Ishikawa (cell line): ENCODE measurements around the gene HJURP.

Experiments
- CEBPB ChIP-seq: IDR thresholded peaks from 2 replicates; pipeline ENCODE4 v1.6.1; 2012
- CREB1 ChIP-seq: IDR thresholded peaks from 2 replicates; pipeline ENCODE4 v1.6.1; 2012; ENCODE audit warnings: low read depth
- EGR1 ChIP-seq: IDR thresholded peaks from 2 replicates; pipeline ENCODE4 v1.6.1; 2012
- EP300 ChIP-seq: IDR thresholded peaks from 2 replicates; pipeline ENCODE4 v1.6.1; 2012; ENCODE audit warnings: borderline replicate concordance
- FOXM1 ChIP-seq: IDR thresholded peaks from 2 replicates; pipeline ENCODE4 v1.6.1; 2012; ENCODE audit warnings: low read depth, borderline replicate concordance
- MAX ChIP-seq: IDR thresholded peaks from 2 replicates; pipeline ENCODE4 v1.6.1; 2012
- NFIC ChIP-seq: IDR thresholded peaks from 2 replicates; pipeline ENCODE4 v1.6.1; 2012
- RAD21 ChIP-seq: IDR thresholded peaks from 2 replicates; pipeline ENCODE4 v1.6.1; 2012; ENCODE audit warnings: low read depth
- REST ChIP-seq: IDR thresholded peaks from 2 replicates; pipeline ENCODE4 v1.6.1; 2012; ENCODE audit warnings: low read depth, mild to moderate bottlenecking
- TAF1 ChIP-seq: IDR thresholded peaks from 2 replicates; pipeline ENCODE4 v1.6.1; 2012; ENCODE audit warnings: low read depth, mild to moderate bottlenecking
- TCF12 ChIP-seq: IDR thresholded peaks from 2 replicates; pipeline ENCODE4 v1.6.1; 2012; ENCODE audit warnings: low read depth
- TEAD4 ChIP-seq: IDR thresholded peaks from 2 replicates; pipeline ENCODE4 v1.6.1; 2012
- USF1 ChIP-seq: IDR thresholded peaks from 2 replicates; pipeline ENCODE4 v1.6.1; 2012
- YY1 ChIP-seq: IDR thresholded peaks from 2 replicates; pipeline ENCODE4 v1.6.1; 2012; ENCODE audit warnings: low read depth
- ZBTB7A ChIP-seq: IDR thresholded peaks from 2 replicates; pipeline ENCODE4 v1.6.1; 2012; ENCODE audit warnings: low read depth

HJURP gene

GRCh38 chr2:233803292-233803911 is 50.9 kb downstream of the HJURP start:
- no peak for TF ChIP-seq EP300
- TF ChIP-seq REST: no peak
- TF ChIP-seq TCF12: no peak
- TF ChIP-seq EGR1: no peak
- no peak for TF ChIP-seq FOXM1

GRCh38 chr2:233802132-233802815 is 52.1 kb downstream of the HJURP start:
- TF ChIP-seq TAF1 (no peak), CREB1 (no peak), REST (no peak), RAD21 (no peak), TCF12 (no peak), TEAD4 (no peak), CEBPB (no peak)

GRCh38 chr2:233801357-233802131 is 52.8 kb downstream of the HJURP start:
- TF ChIP-seq USF1: no peak
- TF ChIP-seq CEBPB: no peak
- TF ChIP-seq CREB1: no peak
- no peak for TF ChIP-seq EP300
- TF ChIP-seq ZBTB7A: no peak
- TF ChIP-seq TEAD4: no peak
- no peak for TF ChIP-seq NFIC
- no peak for TF ChIP-seq YY1
- no peak for TF ChIP-seq RAD21
- TF ChIP-seq TCF12: no peak
- no peak for TF ChIP-seq TAF1
- no peak for TF ChIP-seq EGR1

GRCh38 chr2:233800208-233800607 is 54.1 kb downstream of the HJURP start:
- no peak for TF ChIP-seq RAD21
- no peak for TF ChIP-seq MAX
- no peak for TF ChIP-seq NFIC
- TF ChIP-seq EP300: no peak
- TF ChIP-seq YY1: no peak
- no peak for TF ChIP-seq FOXM1
- no peak for TF ChIP-seq CREB1
- TF ChIP-seq TAF1: no peak
- no peak for TF ChIP-seq TEAD4
- no peak for TF ChIP-seq ZBTB7A
- no peak for TF ChIP-seq CEBPB
- no peak for TF ChIP-seq TCF12
- no peak for TF ChIP-seq REST
- no peak for TF ChIP-seq EGR1
- no peak for TF ChIP-seq USF1
